Measurements from ENCODE around the gene RAD51B.

- TF ChIP-seq CTCF (IDR thresholded peaks at IDR 0.05; ENCODE audit: poor library complexity), result no peak
- no peak for TF ChIP-seq EZH2 (IDR thresholded peaks at IDR 0.05; ENCODE audit: borderline replicate concordance)
Measured at GRCh38 chr14:68305738-68306137, 486.2 kb downstream of the RAD51B start.

All from hepatocyte (in vitro differentiated cells).